DMS 273 (cell line): Measurements from ENCODE around the gene RIIAD1.

ENCODE experiments used
- DNase-seq: peaks from one replicate; lab custom pipeline; 2025; ENCODE audit not compliant: unreplicated experiment; lab: John Stamatoyannopoulos, UW

Gene RIIAD1

DNA sequence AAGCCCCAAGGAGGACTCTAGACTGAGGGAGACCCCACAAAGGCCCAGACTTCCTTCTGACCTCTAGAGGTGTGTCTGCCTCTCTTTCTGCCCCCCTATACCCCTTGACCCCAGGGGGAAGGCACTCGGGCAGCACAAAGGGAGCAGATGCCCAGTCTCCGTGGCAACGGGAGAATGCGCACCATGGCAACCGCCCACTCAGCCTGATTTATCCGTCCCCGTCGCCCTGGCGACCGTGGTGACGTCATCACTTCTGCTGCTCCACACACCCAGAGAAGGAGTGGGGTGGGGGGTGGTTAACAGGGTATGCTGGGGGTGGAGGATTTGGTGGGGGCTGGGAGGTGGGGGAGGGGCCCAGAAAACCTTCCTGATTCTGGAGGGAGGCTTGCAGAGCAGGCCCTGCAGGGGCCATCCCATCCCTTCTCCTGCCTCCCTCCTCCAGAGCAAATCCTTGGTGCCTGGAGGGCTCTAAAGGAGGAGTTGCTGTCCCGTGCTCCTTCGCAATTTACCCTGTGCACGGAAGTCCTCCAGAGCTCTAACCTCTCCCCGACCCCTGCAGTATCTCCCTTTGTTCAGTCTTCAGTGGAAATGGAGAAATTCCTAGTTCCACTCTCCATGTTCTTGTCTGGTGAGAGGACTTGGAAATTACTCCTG, 11.0 kb upstream of the RIIAD1 start:
- DNase-seq, result peak; percentile 90

DNA sequence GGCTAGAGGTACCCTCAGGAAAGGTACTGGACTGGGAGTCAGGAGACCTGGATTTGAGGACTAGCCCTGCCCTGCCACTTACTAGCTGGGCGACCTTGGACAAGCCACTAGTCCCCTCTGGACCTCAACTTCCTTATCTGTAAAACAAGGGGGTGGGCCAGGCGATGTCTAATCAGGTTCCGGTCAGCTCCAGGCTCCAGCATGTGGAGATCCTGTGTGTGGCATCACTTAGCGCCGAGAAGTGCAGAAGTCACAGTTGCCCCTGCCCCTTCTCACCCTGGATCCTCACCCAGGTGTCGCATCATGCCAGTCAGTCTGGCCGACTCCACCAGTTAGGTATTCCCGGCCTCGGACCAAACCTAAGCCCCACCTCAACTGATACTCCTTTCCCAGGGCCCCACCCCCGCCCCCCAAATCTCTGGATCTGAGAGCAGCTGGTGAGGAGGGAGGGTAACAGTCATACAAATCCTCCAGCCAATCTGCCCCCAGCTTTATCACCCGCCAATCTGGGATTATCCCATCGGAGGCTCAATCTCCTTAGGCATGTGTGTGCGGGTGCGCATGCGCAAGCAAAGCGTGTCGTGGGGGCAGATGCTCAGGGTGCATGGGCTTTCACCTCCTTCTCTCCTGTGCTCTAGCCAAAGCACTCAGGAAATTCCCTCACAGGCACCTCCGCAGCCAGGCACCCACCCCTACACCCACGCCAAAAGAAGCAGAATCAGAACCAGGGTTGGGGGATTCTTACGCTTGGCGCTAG, 10.1 kb upstream of the RIIAD1 start:
- DNase-seq, result no peak

DNA sequence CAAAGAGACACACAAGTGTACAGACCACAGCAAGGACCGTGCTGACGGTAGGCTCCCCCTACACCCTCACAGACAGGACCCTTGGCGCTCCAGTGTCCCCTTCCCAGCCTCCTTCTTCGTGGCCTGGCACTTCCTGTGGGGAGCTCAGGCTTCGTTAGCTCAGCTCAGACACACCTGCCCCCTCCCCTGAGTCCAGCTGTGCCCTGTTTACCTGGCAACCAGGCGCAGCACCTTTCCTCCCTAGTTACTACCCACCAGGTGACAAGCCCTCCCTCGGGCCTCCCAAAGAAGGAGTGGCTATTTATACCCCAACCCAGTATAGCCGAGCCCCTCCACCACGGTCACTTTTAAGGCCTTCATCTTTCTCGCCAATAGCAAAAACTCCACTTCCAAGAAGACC, 9.4 kb upstream of the RIIAD1 start:
- no peak for DNase-seq

DNA sequence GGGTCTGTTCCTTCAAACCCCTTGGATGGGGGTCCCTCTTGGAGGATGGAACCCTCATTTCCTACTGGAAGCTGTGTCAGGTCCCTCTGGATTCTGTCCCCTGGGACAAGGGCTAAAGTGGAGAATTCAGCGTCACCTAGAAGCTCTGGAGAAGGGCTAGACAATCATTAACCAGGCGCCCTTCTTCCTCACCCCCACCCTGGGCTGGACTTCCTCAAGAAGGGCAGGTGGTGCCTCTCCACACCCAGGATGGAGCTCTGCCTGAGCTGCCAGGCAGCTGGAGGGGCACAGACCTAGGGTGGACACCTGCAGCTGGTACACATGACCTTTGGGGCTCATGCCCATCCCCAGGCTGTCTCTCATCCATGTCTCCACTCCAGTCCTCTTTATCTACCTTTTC, 8.3 kb upstream of the RIIAD1 start:
- DNase-seq, result no peak

DNA sequence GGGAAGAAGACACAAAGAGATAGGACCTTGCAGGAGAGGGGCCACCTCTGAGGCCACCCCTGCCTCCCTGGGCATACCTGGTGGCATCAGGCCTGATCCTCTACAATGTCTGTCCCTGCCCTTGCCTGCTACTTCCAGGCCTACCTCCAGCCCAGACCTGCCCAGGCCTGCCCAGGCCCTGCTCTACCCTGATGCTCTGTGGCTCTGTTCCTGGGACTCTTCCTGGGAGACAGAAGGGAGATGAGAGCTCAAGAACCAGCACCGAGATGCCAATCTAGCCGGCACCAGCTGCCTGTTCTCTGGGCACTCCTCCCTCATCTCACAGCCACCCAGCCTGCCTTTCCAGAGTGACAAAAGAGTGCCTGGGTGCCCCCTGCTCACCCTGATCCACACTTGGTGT, 7.4 kb upstream of the RIIAD1 start:
- DNase-seq, result peak; percentile 83

DNA sequence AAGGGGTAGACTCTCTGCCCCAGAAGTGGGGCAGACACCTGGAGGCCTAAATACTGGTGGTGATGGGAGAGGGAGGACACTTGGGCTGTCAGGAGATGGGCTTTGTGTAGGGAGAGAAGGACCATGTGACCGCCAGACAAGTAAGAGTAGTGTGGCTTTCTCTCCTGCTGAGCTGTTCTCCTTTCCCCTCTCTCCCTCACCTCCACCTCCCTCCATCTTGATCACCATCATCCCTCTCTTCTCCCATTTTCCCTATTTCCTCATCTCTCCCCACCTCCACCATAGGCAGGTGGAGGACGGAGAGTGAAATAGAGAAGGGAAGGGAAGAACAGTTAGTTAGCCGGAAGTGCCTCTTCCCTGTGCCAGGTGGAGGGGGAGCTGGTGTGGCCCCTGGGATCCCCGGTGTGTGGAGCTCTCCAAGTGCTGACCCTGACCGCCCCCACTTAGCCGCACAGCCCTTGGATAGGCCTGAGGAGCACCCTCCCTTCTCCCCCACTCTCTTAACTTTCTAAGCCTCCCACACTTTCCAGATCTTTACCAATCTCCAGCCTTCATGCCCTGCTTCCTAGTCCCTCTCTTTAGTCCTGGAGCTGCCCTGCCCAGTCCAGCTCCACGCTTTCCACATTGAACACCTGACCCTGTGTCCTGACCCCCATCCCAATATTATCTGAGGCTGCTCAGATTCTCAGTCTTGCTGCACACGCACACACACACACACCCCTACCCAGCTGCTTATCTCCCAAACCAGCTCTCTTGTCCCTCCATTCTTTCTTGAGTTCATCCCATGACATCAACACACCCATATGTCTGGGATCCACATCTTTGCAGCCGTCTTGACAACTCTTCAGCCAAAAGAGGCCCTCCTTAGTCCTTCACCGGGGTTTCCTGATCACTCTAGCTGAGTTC, 6.2 kb upstream of the RIIAD1 start:
- no peak for DNase-seq

DNA sequence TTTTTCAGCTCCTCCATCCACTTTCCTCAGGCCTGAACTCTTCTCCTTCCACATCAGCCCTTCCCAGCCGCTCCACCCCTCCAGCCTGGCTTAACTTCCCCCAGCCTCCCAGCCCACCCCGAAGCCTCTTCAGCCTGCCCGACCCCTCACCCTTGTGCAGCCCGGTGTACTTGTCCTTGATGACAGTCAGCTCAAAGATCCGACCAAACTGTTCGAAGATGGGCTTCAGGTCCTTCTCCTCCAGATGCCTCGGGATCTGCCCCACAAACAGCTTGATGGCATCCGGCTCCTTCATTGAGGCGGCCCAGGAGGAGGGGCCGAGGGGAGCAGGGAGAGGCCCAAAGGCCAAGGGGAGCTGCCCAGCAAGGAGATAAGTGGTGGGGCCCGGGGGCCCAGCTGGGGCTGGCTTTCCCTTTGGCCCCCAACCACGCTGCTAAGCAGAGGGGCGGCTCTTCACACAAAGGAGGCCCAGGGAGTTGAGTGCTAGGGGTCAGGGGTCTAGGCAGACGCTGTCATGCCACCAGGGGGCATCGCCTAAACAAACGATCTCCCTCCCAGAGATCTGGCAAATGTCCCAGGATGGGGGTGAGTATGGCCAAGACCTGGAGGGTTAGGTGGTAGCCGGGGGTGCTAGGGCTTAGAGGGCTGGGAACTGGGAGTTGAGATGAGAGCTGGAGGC, 5.5 kb upstream of the RIIAD1 start:
- DNase-seq, result peak; percentile 84

DNA sequence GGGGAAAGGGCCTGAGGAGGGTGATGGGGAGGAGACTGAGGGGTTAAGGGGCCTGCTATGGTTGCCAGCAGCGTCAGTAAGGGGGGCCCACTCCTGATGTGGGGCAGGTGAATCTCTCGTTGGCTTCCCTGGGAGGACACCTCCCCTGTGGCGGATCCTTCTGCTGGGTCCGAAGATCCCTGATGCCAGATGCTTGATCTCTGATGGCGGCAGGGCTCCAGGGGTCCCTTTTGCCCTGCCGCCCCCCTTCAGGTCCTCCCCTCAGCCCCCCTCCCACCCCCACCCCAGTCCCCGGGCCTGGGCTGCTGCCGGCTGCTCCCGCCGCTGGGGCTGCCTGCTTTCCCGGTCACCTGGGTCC, 4.9 kb upstream of the RIIAD1 start:
- no peak for DNase-seq

DNA sequence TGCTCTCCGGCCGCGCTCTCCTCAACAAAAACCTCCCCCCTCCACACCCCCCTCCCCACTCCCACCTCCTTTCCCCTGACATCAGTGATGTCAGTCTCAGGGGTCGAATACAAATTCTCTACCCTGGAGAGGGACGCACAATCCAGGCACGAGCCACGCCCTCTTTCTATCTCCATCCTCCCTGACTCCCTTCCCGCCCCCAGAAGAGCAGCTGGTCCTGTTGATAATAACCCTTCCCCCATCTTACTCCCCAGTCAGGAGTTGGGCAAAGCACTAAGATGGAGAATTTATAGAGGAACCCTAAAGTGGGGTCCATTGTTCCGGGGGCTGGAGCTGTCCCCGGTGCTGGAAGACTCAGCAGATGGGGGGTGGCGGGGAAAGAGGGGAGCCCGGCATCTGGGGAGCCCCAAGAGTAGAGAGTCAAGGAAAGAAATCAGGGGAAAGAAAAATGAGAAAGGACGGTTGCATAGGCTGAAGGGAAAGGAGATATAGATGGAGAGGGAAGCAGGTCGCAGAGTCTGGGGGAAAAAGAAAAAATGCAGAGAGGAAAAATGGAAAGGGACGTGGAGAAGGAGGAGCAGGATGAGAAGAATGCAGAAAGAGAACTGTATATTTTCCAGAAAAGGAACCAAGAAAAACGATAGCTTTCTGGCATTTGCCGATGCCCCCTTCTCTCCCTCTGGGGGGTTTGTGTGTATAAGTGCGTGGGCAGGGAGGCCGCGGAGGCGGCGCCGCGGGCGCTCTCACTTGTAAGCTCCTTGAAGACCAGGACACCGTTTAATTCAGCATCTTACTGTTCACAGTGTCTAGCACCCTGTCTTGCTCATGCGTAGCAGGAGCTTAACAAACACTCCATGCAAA, 4.3 kb upstream of the RIIAD1 start, which contains the start of gene CELF3:
Gene CELF3 (minus strand): TSS at position 33 of the 861 bp plus-strand sequence. CDS start 783 bp downstream, outside the sequence.
- peak; percentile 95 for DNase-seq

DNA sequence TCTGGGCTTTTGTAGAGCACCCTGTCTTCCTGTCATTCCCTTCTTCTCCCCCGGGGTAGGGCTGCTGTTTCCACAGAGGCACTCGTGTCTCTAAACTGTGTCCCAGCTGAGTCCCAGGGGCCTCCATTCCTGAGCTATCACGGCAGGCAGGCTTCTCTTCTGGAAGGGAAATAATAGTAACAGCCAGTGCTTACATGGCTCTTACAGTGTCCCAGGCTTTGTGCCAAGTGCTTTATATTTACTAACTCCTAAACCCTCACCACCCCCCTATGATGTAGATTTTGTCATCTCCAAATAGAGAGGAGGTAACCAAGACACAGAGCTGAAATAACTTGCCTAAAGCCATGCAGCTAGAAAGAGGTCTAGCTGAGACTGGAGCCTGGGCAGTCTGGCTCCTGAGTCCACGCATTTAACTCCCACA, 3.3 kb upstream of the RIIAD1 start:
- no peak for DNase-seq

DNA sequence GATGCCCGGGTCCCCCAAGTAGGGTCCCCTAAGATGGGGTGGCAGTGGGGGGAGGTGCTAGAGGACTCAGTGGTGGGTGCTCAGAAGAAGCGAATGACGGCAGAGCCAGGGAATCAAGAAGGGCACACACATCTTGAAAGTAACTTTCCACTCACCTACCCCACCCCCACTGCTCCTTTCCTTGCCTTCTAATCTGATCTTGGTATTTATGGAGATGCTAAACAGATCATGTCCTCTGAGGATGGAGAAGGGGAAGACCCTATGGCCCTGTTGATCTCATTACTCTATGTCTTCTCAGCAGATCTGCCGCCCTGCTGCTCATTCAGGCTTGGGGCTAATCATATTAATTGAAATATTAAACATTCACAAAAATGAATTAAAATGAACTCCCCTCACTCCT, 2.7 kb upstream of the RIIAD1 start:
- no peak for DNase-seq

DNA sequence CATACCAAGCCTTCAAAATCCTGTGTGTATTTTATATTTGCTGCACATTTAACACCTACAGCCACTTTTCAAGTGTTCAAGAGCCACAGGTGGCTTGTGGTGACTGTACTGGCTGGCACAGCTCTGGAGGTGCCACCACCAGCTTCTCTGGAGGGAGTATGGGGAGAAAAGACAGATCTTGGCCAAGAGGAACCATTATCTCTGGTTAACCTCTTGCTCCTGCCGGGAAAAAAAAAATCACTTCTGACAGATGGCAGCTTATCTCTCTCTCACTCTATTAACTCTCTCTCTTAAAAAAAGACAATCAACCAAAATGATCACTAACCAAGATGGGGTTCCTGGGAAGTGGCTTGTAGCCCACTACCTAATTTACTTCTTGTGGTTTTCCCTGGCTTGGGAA, 1.2 kb upstream of the RIIAD1 start:
- peak; percentile 40 for DNase-seq

DNA sequence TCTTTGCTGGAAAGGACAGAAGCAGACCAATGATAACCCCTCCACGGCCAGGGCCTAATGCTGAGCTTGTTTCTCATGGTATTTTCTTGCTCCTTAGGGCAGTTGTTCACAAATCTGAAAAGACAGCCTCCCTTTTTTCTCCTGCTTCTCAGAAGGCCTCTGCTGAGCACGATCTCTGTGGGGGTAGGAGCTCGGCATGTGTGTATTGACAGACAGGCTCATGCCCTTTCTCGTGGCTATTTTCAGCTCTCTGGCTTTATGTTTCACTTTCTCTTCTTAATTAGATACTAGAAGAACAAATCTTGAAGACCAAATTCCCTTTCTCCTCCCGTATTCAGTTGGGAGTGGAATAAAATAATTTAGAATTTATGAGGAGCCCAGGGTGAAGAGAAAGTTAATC, 768 bp upstream of the RIIAD1 start:
- DNase-seq, result peak; percentile 40

DNA sequence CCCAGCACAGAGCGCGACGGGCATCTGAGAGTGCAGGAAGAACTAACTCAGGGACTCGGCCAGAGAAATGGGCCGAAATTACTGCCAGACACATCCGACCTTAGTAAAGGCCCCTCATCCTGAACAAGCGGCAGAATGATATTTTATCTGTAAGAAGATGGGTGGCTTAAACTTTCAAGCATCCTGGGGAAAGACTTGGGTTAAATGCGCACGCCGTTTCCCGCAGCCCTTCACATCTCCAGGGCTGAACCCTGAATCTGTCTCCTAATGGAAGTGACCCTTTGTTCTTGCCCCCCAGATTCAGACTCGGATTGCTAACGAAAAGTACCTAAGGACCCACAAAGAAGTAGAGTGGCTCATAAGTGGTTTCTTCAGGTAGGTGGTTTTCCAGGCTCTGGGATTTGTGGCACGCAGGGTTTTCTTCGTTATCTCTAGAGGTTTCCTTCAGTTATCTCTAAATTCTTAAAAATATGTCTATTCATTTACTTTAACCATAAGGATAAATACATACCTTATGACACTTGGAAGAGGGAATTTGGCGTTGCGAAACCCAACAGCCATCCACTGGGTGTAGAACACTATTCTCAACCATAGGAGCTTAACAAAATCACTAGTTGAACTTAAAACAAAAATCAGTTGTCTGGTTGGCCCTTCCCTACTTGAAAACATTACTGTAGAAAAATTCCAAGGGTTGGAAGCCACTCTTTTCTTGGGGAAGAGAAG, 627 bp downstream of the RIIAD1 start:
- no peak for DNase-seq

DNA sequence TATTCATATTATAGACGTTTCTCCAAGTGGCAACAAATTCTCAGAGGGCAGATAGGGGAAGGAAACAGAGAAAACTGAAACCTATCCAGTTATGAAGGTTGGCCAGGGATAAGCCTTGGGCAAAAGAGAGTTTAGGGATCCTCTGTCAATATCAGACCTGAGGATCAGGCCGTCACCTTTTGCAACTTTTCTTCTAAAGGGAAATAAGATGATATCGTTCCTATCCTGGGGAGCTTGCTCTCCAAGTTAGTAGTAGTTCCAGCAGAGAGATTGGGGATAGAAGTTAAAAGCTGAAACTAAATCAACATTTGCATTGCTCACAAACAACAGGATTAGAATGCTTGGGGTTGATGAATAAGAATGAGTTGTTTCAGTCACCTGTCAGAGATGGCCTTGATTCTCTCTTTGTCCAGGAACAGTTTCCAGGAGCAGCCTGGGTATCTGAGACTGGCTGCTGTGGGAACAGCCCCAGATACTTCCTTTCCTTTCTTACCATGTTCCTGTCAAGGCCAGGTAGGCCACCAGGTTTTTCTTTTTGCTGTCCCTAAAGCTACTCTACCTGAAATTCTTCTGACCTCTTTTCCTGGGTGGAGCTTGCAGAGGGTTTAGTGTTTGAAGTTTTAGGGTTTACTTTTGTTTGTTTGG, 2.5 kb downstream of the RIIAD1 start:
- DNase-seq, result no peak

DNA sequence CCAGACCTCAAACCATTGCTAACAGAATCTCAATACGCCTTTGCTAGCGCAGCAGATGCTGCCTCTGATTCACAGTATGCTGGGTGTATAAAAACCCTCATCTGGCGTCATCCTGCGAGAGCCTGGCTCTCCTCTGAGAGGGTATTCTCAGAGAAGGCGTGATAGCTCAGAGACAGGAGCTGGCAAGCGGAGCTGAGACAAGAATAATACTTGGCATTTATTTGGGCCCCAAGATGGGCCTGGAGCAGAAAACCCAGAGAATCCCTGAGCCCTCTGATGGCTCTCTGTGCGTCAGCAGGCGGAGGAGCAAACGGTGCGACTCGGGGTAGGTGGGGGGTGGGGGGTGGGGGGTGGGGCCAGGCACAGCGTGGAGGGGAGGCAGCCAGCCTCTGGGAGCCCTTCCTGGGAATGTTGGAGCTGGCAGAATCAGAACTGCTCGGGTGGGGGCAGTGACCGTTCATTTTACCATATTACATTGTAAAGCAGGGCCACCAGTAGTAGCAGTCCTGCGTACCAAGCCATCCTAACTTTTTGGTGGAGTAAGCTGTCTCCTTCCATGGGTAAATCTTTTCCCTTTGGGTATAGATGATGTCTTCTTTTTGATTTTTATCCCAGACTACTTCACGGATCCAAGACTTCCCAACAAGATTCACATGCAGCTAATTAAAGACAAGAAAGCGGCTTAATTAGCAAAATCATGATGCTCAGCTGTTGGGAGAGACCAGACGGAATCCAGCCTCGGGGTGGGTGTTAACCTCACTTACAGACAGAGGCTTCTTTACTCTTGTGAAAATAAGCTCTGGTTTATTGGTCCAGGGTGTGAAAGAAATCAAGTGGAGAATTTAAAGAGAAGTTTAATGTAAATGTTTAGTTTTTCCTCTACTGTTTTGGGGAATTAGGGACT, 7.1 kb downstream of the RIIAD1 start:
- DNase-seq, result peak; percentile 61

DNA sequence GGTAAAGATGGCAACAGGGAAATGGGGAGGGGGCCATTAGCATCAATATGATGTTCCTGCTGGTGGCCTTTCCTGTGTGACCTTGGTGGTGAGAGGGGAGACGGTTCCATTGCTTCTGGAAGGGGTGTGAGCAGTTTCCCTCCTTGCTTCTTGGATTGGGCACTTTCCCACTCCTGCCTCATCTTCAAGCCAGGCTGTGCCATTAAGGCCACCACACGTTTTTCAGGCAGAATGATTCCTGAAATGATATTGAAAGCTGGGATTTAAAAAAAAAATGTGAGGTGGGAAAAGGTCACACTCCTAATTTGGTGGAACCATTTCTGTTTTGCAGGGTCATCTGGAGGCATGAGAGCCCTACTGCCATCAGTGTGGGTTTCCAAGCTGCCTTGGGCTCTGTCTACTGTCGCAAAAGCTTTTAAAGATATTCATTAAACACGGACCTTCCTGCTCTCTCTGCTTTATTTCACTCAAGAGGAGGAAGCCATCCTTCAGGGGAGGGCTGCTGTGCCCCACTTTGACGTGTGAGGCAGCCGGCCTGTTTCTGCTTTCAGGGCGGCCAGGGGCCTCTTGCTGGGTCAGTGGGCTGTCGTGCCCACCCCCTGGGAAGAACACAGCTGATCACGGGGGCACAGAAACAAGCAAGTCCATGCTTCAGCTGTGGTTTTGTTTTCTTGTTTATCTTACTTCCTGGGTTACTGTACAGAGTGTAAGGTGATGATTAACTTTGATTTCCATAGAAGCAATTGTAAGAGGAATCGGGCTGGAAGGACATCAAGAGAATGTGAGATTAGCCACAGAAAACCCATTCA, 8.0 kb downstream of the RIIAD1 start:
- no peak for DNase-seq
